ENCODE measurements around the gene ASTL.

DNA sequence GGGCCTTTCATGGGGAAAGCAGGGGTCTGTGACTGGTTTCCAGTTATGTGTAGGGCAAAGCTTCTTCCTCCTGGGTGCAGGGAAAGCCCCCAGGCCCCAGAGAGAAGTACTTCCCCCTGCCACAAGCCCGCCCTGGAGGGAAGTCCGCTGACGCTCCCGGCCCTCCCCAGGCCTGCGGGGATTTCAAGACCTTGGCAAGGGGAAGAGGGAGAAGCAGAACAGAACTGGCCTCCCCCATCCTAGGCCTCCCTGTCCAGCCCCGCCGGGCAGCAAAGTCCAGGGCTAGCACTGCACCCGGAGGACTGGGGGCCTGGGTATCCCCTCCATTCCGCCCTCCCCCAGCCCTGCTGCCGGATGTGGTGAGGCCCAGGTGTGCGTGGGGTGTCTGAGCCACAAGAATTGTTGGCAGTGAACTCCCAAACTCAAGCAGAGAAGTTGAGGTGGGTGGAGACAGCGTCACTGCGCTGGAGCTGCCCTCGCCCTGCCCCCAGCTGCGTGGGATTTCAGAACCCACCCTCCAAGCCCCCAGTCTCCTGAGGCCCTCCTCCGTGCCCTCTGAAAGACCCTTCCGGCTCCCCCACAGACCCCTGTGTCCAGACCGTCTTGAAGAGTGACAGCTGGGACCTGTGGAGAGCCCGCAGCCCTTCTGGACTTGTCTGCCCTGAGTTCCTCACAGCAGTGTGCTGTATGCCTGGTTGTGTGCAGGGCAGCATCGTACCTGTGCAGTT, 8.0 kb upstream of the ASTL start:
- TF ChIP-seq, protein P1, sequence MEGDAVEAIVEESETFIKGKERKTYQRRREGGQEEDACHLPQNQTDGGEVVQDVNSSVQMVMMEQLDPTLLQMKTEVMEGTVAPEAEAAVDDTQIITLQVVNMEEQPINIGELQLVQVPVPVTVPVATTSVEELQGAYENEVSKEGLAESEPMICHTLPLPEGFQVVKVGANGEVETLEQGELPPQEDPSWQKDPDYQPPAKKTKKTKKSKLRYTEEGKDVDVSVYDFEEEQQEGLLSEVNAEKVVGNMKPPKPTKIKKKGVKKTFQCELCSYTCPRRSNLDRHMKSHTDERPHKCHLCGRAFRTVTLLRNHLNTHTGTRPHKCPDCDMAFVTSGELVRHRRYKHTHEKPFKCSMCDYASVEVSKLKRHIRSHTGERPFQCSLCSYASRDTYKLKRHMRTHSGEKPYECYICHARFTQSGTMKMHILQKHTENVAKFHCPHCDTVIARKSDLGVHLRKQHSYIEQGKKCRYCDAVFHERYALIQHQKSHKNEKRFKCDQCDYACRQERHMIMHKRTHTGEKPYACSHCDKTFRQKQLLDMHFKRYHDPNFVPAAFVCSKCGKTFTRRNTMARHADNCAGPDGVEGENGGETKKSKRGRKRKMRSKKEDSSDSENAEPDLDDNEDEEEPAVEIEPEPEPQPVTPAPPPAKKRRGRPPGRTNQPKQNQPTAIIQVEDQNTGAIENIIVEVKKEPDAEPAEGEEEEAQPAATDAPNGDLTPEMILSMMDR (IDR thresholded peaks at IDR 0.05; ENCODE audit: insufficient read depth, low read depth, low read length) = no peak
- no peak for TF ChIP-seq EZH2 (IDR thresholded peaks at IDR 0.05; ENCODE audit: insufficient read depth, low read length)

Data from astrocyte (in vitro differentiated cells and primary cell).